ENCODE results near the gene PAM16.

The PAM16 gene

GRCh38 chr16:4321286-4322120, 29.6 kb downstream of the PAM16 start:
- peaks cover 0 to 21% of the 10 kb centered on the region in 2 donors for H3K27me3 Mint-ChIP-seq
- no peak for ATAC-seq (replicated peaks)
- no peak overlapping the region for H3K4me3 Mint-ChIP-seq
- H3K4me1 Mint-ChIP-seq, result peaks cover 9 to 19% of the 10 kb centered on the region in 2 donors
- H3K9me3 Mint-ChIP-seq, result no peaks in the 10 kb centered on the region
- DNase-seq, result no peak
- no peaks in the 10 kb centered on the region for H3K36me3 Mint-ChIP-seq
- peak overlapping the region; percentile 62 for H3K27ac Mint-ChIP-seq

DNA sequence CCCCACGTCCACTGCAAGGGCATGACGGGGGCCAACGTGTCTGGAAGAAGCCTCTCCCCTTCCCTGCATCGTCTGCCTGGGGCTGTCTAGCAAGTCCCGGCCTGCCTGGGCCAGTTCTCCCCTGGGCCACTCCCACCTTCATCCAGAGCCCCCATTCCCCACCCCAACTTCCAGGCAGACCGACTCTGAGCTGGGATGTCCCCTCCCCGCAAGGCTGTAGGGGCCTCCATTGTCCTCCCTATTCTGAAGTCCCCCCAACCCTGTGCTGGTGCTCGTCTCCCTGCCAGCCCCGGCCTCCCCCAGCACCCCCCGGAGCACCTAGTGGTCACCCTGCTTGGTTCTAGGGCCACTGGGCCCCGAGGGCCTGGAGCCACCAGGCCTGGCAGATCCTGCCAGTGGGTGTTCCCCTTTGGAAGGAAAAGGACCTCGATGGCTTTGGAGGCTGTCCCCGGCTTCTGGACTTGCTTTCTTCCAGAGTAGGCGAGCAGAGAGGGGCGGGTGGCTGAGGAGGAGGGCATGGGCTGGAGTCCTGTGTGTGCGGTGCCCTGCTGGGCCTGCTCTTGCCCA, 30.5 kb downstream of the PAM16 start:
- Mint-ChIP-seq H3K27ac (no peak overlapping the region), H3K4me1 (peaks cover 9 to 19% of the 10 kb centered on the region in 2 donors), H3K36me3 (no peaks in the 10 kb centered on the region), H3K4me3 (no peak overlapping the region), H3K27me3 (peaks cover 0 to 21% of the 10 kb centered on the region in 2 donors), H3K9me3 (no peaks in the 10 kb centered on the region)
- ATAC-seq (replicated peaks) (no peak), DNase-seq (no peak)

DNA sequence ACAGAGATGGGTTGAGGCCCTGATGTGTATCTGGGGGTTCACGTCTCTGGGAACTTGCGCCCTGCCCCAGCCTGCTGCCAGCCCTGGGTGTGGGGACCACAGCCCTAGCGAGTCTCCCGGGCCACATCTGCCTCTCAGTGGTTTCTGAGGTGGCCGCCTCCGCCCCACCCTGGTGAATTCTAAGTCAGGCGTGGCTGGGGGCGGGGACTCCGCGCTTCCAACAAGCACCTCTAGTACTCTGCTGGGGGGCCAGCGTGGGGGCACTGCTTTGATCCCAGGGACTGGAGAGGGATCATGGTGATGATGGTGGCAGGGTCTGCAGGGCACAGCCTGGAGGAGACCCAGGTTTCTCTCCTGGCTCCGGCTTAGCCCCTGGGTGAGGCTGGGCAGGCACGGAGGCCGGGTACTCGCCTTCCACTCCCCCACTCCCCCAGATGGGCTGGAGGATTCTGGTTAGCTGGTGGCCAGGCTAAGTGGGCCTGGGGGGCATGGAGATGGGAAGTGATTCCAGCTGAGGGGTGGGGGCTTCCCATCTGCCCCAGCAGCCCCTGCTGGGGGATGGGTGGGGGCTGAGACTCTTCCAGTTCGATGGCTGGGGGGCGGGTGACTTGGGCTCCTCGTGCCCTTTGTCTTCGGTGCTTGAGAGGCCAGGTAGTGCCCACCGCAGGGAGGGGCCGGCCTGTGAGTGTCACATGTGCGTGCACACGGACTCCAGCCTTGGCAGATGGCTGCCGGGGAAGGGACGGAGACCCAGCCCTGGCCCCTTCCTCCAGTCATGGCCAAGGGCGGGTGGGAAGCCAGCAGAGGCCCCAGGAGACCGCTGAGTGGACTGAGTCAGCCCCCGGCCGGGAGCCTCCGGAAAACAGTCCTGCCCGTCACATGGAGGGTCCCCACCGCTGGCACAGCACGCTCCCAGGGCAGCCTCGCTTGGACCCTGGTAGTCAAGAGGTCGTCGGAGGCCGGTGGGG, 31.4 kb downstream of the PAM16 start:
- DNase-seq (no peak), ATAC-seq (replicated peaks) (peak; percentile 69 to 78)
- H3K4me3 Mint-ChIP-seq, result no peak overlapping the region

DNA sequence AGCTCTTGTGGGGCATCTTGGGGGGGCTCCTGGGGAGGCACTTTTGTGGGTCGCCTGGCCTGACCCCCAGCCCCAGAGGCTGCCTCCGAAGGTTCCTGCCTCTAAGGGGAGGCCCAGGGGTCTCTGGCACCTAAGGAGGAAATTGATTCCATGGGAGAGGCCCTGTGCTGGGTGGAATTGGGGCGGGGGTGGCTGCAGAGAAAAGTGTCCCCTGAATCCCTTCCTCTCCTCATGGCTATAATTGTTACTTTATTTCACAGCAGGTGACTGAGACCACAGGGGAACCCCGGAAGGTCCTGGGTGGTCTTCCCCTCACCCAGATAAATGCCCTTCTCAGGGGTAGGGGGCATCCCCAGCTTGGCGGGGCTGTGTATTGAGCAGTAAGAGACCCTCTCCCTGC, 32.2 kb downstream of the PAM16 start:
- peaks cover 11 to 32% of the 10 kb centered on the region in 2 donors for H3K27me3 Mint-ChIP-seq
- H3K27ac Mint-ChIP-seq, result peak overlapping the region; percentile 20
- peaks cover 14 to 25% of the 10 kb centered on the region in 2 donors for H3K4me1 Mint-ChIP-seq
- no peak overlapping the region for H3K4me3 Mint-ChIP-seq
- no peak for DNase-seq
- H3K36me3 Mint-ChIP-seq, result no peaks in the 10 kb centered on the region
- H3K9me3 Mint-ChIP-seq, result no peaks in the 10 kb centered on the region
- ATAC-seq (replicated peaks), result no peak

More for the DNA sequence above, 31.4 kb downstream of the PAM16 start:
- Mint-ChIP-seq H3K36me3 (no peaks in the 10 kb centered on the region), H3K27me3 (peaks cover 3 to 24% of the 10 kb centered on the region in 2 donors), H3K4me1 (peaks cover 8 to 17% of the 10 kb centered on the region in 2 donors), H3K9me3 (no peaks in the 10 kb centered on the region), H3K27ac (no peak overlapping the region)

DNA sequence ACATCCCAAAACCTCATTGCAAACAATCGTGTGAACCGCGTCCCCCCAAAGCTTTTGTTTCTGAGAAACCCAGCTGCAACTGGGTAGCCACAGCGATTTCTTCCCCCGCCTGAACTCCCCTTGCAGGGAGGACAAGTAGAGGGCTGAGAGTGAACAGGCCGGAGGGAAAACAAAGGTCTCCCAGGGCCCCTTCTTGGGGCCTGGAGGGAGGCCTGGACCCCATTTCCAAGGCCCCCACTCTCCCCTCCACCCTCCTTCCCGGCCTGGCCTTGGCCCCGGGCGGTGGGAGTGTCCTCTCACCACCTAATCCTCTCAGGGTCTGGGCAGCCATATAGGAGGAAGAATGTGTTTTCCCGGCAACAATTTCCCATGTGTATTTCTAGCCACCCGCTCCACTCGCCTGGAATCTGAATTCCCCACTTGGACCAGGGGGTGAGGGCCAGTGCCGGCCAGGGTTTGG, 32.6 kb downstream of the PAM16 start:
- no peaks in the 10 kb centered on the region for H3K9me3 Mint-ChIP-seq
- ATAC-seq (replicated peaks) (no peak), DNase-seq (no peak)
- no peaks in the 10 kb centered on the region for H3K36me3 Mint-ChIP-seq
- H3K27me3 Mint-ChIP-seq, result peaks cover 16 to 37% of the 10 kb centered on the region in 2 donors
- no peak overlapping the region for H3K4me3 Mint-ChIP-seq
- H3K4me1 Mint-ChIP-seq, result peaks cover 14 to 30% of the 10 kb centered on the region in 2 donors
- peak overlapping the region; percentile 20 for H3K27ac Mint-ChIP-seq

- no peak for DNase-seq
- peaks cover 14 to 31% of the 10 kb centered on the region in 2 donors for H3K4me1 Mint-ChIP-seq
- peaks cover 16 to 37% of the 10 kb centered on the region in 2 donors for H3K27me3 Mint-ChIP-seq
- no peaks in the 10 kb centered on the region for H3K9me3 Mint-ChIP-seq
- peak overlapping the region in 1 of 2 donors; percentile 14 for H3K4me3 Mint-ChIP-seq
- no peak overlapping the region for H3K27ac Mint-ChIP-seq
- no peak for ATAC-seq (replicated peaks)
- H3K36me3 Mint-ChIP-seq, result no peaks in the 10 kb centered on the region
Measured at GRCh38 chr16:4317532-4318450, 33.3 kb downstream of the PAM16 start.

GRCh38 chr16:4316864-4317531, 34.1 kb downstream of the PAM16 start:
- no peak overlapping the region for H3K27ac Mint-ChIP-seq
- H3K4me1 Mint-ChIP-seq, result peaks cover 14 to 31% of the 10 kb centered on the region in 2 donors
- DNase-seq (no peak), ATAC-seq (replicated peaks) (no peak)
- peak overlapping the region in 1 of 2 donors; percentile 71 for H3K4me3 Mint-ChIP-seq
- H3K27me3 Mint-ChIP-seq, result peaks cover 16 to 37% of the 10 kb centered on the region in 2 donors
- no peaks in the 10 kb centered on the region for H3K9me3 Mint-ChIP-seq
- no peaks in the 10 kb centered on the region for H3K36me3 Mint-ChIP-seq

- ATAC-seq (replicated peaks) (no peak), DNase-seq (no peak)
- Mint-ChIP-seq H3K4me1 (peaks cover 14 to 31% of the 10 kb centered on the region in 2 donors), H3K36me3 (no peaks in the 10 kb centered on the region), H3K9me3 (no peaks in the 10 kb centered on the region), H3K27ac (no peak overlapping the region), H3K27me3 (peaks cover 16 to 37% of the 10 kb centered on the region in 2 donors), H3K4me3 (peak overlapping the region; percentile 44 to 71)
Measured at GRCh38 chr16:4316108-4316863, 34.8 kb downstream of the PAM16 start.

DNA sequence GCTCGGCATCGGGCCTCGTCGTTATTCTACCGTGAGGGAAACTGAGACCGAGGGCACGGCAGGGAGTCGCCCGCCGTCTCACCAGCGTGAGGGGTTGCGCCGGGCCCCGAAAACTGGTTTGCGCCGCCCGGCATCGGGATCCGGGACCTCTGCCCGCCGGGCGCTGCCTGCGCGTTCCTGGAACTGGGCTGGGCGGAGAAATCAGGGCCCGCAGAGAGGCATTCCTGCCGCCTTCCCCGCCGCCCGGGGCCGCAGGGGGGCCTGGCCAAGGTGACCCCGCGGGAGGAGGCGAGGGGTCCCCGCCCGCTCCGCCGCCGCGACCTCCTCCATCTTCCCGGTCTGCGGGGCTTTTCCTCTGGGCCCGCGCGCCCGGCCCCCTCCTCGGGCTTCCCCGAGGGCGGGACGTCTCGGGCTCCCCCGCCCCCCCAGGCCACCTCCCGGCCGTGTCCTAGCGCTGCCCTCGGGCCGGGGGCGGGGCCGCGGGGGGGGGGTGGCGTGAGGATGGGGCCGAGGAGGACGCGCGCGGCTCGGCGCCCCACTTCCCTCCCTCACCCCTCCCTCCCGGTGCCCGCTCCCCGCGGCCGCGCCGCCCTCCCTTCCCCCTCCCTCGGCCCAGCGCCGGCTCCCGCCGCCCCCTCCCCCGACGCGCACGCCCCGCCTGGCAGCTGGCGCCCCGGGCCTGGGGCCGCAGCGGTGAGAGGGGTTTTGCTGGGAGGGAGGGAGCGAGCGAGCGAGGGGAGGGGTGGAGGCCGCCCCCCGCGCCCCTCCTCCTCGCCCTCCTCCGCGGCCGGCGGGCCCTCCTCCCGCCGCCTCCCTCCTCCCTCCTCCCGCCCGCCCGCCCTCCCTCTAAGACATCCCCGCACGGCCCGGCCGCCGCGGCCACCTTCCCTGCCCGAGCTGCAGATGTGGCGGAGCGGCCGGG, 35.7 kb downstream of the PAM16 start, which contains the start of gene GLIS2:
Gene GLIS2 (plus strand): TSS at position 882 of the 922 bp plus-strand sequence. CDS start 16,214 bp downstream, outside the sequence.
- Mint-ChIP-seq H3K27me3 (peaks cover 16 to 37% of the 10 kb centered on the region in 2 donors), H3K4me3 (peak within 1 kb of the TSS; percentile 81 to 85), H3K4me1 (peaks cover 14 to 31% of the 10 kb centered on the region in 2 donors), H3K36me3 (no peaks in the 10 kb centered on the region), H3K27ac (no peak within 1 kb of the TSS), H3K9me3 (no peaks in the 10 kb centered on the region)
- ATAC-seq (replicated peaks) (peak; percentile 14 to 23), DNase-seq (no peak)

DNA sequence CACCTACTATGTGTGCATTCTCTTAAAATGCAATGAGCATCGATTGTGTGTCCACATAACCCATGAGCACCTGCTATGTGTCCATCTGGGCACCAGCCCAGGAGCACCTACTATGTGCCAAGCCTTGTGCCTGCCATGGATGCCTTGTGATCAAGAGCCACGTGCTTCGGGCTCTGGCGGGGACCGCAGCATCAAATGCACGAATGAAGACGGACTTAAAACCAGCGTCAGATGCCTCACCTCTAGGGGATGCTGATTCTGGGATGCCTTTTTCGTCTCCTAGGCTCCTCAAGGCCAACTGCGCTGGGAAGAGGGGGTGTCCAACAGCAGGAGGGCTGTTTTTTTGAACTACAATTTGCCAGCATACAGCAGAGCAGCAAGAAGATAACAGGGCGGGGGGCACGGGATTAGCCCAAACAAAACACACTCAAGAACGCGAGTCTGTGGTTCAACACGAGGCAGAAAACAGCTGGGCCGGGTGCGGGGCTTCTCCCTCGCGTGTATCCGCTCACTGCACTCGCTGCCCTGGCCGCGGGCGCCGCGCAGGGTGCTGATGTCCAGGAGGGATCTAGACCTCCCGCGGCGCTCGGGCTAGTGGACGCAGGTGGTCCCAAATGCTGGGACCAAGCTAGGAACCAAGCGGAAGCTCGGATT, 36.5 kb downstream of the PAM16 start:
- H3K27me3 Mint-ChIP-seq, result peaks cover 16 to 35% of the 10 kb centered on the region in 2 donors
- no peaks in the 10 kb centered on the region for H3K9me3 Mint-ChIP-seq
- DNase-seq (no peak), ATAC-seq (replicated peaks) (peak; percentile 6 to 21)
- H3K4me1 Mint-ChIP-seq, result peaks cover 13 to 34% of the 10 kb centered on the region in 2 donors
- H3K4me3 Mint-ChIP-seq, result peak overlapping the region; percentile 81 to 85
- H3K36me3 Mint-ChIP-seq, result no peaks in the 10 kb centered on the region
- H3K27ac Mint-ChIP-seq, result no peak overlapping the region

Measured in stimulated activated naive B cell treated with anti-CD40 and anti-IgM and Interleukin-4, amounts not matched to agents 10 μg/mL and 1 μg/mL and 100 μg/mL, for 72 hours (primary cell).